Spleen (tissue), 11 donors: ENCODE results near the gene PPP2R3C. TPM values are rescaled to one million over a fixed set of nuclear protein-coding genes. Genes with fewer than 3 reads are reported as not detected.

Experiments used
- DNase-seq: peaks from one replicate; pipeline ENCODE4 v3.0.0-alpha.2; 2020
- H3K27ac ChIP-seq, 8 donors: fragments of 200-600 bp; sonication (generic) in 7 of 8; 1 replicate in 4 of 8; 2 replicates in 4 of 8; pipeline versions ENCODE4 v1.5.0 to v1.8.0; 2016 to 2021; ENCODE audit warnings: inconsistent platforms in 4 of 8, mild to moderate bottlenecking in 4 of 8, moderate library complexity in 1 of 8
- H3K27me3 ChIP-seq, 7 donors: fragments of 200-600 bp; sonication (generic) in 6 of 7; replicated peaks in 1 of 7; 1 replicate in 4 of 7; 2 replicates in 3 of 7; pipeline versions ENCODE4 v1.5.0 to v1.8.0; 2016 to 2021; ENCODE audit warnings: inconsistent platforms in 3 of 7, mild to moderate bottlenecking in 1 of 7
- H3K36me3 ChIP-seq, 6 donors: fragments of 200-600 bp; sonication (generic) in 5 of 6; 1 replicate in 4 of 6; 2 replicates in 2 of 6; pipeline versions ENCODE4 v1.5.0 to v1.8.0; 2016 to 2021; ENCODE audit warnings: inconsistent platforms in 2 of 6
- H3K4me1 ChIP-seq, 6 donors: fragments of 200-600 bp; sonication (generic) in 5 of 6; 1 replicate in 3 of 6; 2 replicates in 3 of 6; pipeline versions ENCODE4 v1.5.0 to v1.8.0; 2016 to 2021; ENCODE audit warnings: inconsistent platforms in 3 of 6
- H3K4me3 ChIP-seq, 8 donors: fragments of 200-600 bp; sonication (generic) in 7 of 8; 1 replicate in 4 of 8; 2 replicates in 4 of 8; pipeline versions ENCODE4 v1.5.0 to v1.8.0; 2016 to 2021; ENCODE audit warnings: inconsistent platforms in 4 of 8, mild to moderate bottlenecking in 4 of 8, moderate library complexity in 2 of 8
- H3K9me3 ChIP-seq, 8 donors: fragments of 200-600 bp; sonication (generic) in 7 of 8; 1 replicate in 4 of 8; 2 replicates in 4 of 8; pipeline versions ENCODE4 v1.5.0 to v1.8.0; 2016 to 2021; ENCODE audit warnings: inconsistent platforms in 4 of 8
- POLR2A ChIP-seq, 3 donors: fragments of 450-650 bp; IDR thresholded peaks; one replicate each; pipeline ENCODE4 v1.5.1; 2017; ENCODE audit warnings: antibody characterized with exemption in 3 of 3, mild to moderate bottlenecking in 1 of 3
- POLR2AphosphoS5 ChIP-seq, 3 donors: sonication (generic); formaldehyde crosslinking; IDR thresholded peaks; one replicate each; pipeline ENCODE4 v1.5.1; 2017; ENCODE audit warnings: antibody characterized with exemption in 3 of 3
- WGBS, 5 donors: extraction: QIAGEN DNeasy Blood & Tissue Kit in 3 of 5; methylation state at CpG; one replicate each; pipeline versions ENCODE4 v1.1.5 to v1.1.7; 2013 to 2018; 5-methylcytosine and 5-hydroxymethylcytosine counted together
- intact Hi-C: fragments of 100-400 bp; cut with DNase I; formaldehyde crosslinking; loops from one replicate; pipeline ENCODE4 v1.15.0; 2023; ENCODE audit warnings: low total_unique reads
- polyA plus RNA-seq, 3 donors: library from polyadenylated mRNA; stranded (reverse); fragments of 200-250 nt; gene quantifications; one replicate each; pipeline ENCODE4 v1.2.1, GENCODE V29; 2013
- total RNA-seq, 7 donors: library from RNA; depleted of rRNA in 3 of 7; stranded (reverse); fragments of >200 nt in 3 of 7; fragmentation: NEBNext Ultra II Directional in 4 of 7; extraction: Animal tissue kit (Norgen Biotek cat#: 25700) in 4 of 7; gene quantifications; one replicate each; pipeline versions ENCODE4 v1.1.0 to v1.2.1, GENCODE V29; 2016 to 2021
- TF ChIP-seq, protein P1 (sequence below), 11 experiments: fragments of 200-600 bp in 7 of 11; fragments of 450-650 bp in 4 of 11; sonication (generic) in 4 of 11; IDR thresholded peaks in 8 of 11; conservative IDR thresholded peaks in 3 of 11; 1 replicate in 7 of 11; 2 replicates in 4 of 11; pipeline versions ENCODE4 v1.4.0 to v1.8.0; 2016 to 2021; ENCODE audit warnings: antibody characterized with exemption in 11 of 11, inconsistent platforms in 4 of 11, mild to moderate bottlenecking in 1 of 11
- donor health status: healthy with polysubstance abuse.
- donor health status: DM: no; HTN: no; CAD: no; lungs with moderate emphysema.
- donor health status: DM: no; HTN: no; CAD: no.
- donor health status: Bipolar disorder and iron deficiency.
- donor health status: healthy.
- donor health status: DM: no; HTN: no; CAD: no.
- donor health status: DM: yes; HTN: yes; CAD: no.

Gene PPP2R3C
- total and polyA plus RNA-seq, 10 donors, result 30.4 to 46.2 (median 36.9) TPM

DNA sequence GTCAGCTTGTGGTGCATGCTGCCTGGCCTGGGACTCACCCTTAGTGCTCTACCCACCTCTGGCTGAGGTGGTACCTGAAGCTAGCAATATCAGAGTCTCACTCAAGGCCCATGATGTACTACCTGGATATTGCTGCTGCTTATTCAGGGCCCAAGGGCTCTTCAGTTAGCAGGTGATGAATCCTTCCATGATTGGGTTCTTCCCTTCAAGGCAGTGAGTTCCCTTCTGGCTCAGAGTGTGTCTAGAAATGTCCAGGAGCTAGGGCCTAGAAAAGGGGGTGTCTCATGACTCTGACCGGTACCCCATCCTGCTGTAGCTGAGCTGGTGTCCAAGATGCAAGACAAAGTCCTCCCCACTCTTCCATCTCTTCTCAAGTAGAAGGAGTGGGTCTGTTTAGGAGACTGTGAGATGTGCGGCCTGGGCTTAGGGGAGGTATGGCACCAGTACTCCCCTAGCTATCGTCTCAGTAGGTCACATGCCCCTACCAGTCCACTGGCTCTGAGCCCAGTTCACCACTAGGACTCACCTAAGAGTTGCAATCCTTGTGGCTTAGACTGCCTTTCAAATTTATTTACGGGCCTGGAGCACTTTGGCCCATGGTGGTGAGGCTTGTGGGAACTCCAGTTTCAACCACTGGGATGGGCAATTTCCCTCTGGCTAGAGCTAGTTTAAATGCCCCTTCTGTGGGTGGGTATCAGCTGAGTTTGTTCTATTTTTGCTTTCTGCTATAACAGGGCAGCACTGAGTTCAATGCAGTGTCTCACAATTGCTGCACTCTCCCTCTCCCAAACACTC, 12.7 kb upstream of the PPP2R3C start:
- Histone ChIP-seq H3K27me3 (no peaks in the 10 kb centered on the region), H3K36me3 (peaks cover 2 to 88% (median 19%) of the 10 kb centered on the region in 6 donors), H3K9me3 (peaks cover 0 to 8% (median 3%) of the 10 kb centered on the region in 8 donors), H3K27ac (no peak overlapping the region), H3K4me3 (no peak overlapping the region), H3K4me1 (peaks cover 0 to 32% (median 0%) of the 10 kb centered on the region in 6 donors)
- intact Hi-C loops, result no loop called here
- WGBS, 5 donors, result 77 to 95% (median 92%) methylated on average over 4 of the region's 4 CpGs
- TF ChIP-seq, protein P1, sequence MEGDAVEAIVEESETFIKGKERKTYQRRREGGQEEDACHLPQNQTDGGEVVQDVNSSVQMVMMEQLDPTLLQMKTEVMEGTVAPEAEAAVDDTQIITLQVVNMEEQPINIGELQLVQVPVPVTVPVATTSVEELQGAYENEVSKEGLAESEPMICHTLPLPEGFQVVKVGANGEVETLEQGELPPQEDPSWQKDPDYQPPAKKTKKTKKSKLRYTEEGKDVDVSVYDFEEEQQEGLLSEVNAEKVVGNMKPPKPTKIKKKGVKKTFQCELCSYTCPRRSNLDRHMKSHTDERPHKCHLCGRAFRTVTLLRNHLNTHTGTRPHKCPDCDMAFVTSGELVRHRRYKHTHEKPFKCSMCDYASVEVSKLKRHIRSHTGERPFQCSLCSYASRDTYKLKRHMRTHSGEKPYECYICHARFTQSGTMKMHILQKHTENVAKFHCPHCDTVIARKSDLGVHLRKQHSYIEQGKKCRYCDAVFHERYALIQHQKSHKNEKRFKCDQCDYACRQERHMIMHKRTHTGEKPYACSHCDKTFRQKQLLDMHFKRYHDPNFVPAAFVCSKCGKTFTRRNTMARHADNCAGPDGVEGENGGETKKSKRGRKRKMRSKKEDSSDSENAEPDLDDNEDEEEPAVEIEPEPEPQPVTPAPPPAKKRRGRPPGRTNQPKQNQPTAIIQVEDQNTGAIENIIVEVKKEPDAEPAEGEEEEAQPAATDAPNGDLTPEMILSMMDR (IDR thresholded peaks at IDR 0.05 in 8 of 11, conservative IDR thresholded peaks at IDR 0.05 in 3 of 11), result no peak
- TF ChIP-seq POLR2AphosphoS5 (IDR thresholded peaks at IDR 0.05), result no peak
- no peak for DNase-seq

DNA sequence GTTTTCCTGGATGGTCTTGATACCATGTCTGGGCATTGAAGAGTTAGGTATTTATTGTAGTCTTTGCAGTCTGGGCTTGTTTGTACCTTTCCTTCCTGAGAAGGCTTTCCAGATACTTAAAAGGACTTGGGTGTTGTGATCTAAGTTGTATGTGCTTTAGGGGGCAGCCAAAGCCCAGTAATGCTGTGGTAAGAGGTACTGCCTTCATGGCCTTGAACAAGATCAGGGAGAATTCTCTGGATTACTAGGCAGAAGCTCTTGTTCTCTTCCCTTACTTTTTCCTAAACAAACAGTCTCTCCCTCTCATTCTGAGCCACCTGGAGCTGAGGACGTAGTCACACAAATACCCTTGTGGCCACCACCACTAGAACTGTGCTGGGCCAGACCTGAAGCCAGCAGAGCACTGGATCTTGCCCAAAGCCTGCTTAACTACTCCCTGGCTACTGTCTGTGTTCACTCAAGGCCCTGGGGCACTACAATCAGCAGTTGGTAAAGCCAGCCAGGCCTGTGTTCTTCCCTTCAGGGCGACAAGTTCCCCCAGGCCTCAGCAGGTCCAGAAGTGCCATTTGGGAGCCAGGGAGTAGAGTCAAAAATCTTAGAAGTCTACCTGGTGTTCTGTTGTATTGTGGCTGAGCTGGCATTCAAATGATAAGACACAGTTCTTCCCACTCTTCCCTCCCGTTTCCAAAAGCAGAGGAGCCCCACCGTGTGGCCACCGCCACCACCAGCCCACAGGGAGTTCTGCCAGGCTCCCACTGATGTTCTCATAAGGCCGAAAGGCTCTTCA, 11.9 kb upstream of the PPP2R3C start:
- DNase-seq, result no peak
- Histone ChIP-seq H3K4me1 (peaks cover 0 to 32% (median 0%) of the 10 kb centered on the region in 6 donors), H3K36me3 (peaks cover 2 to 89% (median 19%) of the 10 kb centered on the region in 6 donors), H3K27ac (no peak overlapping the region), H3K9me3 (peaks cover 0 to 8% (median 3%) of the 10 kb centered on the region in 8 donors), H3K27me3 (no peaks in the 10 kb centered on the region), H3K4me3 (no peak overlapping the region)
- TF ChIP-seq, protein P1 (IDR thresholded peaks at IDR 0.05 in 8 of 11, conservative IDR thresholded peaks at IDR 0.05 in 3 of 11), result no peak
- no peak for TF ChIP-seq POLR2A (IDR thresholded peaks at IDR 0.05)
- no peak for TF ChIP-seq POLR2AphosphoS5 (IDR thresholded peaks at IDR 0.05)
- intact Hi-C loops, result no loop called here
- WGBS, 5 donors, result 81 to 84% (median 82%) methylated on average over 6 of the region's 6 CpGs

DNA sequence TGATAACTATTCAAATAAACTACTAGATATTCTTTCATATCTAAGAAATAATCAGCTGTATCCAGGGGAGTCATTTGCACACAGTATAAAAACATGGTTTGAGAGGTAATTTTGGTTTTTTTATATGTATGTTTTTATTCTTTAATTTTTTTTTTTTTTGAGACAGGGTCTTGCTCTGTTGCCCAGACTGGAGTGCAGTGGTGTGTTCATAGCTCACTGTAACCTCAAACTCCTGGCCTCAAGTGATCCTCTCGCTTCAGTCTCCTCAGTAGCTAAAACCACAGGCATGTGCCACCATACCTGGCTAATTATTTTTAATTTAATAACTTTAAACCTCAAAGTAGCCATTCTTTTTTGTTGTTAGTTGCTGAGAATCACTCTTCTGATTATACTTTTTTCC, 2.3 kb upstream of the PPP2R3C start:
- H3K9me3 ChIP-seq, result no peaks in the 10 kb centered on the region
- 58 to 86% (median 73%) methylated on average over 1 of the region's 1 CpG for WGBS, 5 donors
- H3K4me3 ChIP-seq, result peak overlapping the region in 1 of 8 donors; percentile 70
- H3K36me3 ChIP-seq, result peaks cover 0 to 31% (median 7%) of the 10 kb centered on the region in 6 donors
- no peaks in the 10 kb centered on the region for H3K27me3 ChIP-seq
- H3K4me1 ChIP-seq, result peaks cover 20 to 83% (median 55%) of the 10 kb centered on the region in 6 donors
- intact Hi-C loops, result no loop called here
- DNase-seq, result no peak
- TF ChIP-seq, protein P1 (IDR thresholded peaks at IDR 0.05 in 8 of 11, conservative IDR thresholded peaks at IDR 0.05 in 3 of 11), result no peak
- TF ChIP-seq POLR2AphosphoS5 (IDR thresholded peaks at IDR 0.05) (no peak), POLR2A (IDR thresholded peaks at IDR 0.05) (no peak)
- no peak overlapping the region for H3K27ac ChIP-seq

DNA sequence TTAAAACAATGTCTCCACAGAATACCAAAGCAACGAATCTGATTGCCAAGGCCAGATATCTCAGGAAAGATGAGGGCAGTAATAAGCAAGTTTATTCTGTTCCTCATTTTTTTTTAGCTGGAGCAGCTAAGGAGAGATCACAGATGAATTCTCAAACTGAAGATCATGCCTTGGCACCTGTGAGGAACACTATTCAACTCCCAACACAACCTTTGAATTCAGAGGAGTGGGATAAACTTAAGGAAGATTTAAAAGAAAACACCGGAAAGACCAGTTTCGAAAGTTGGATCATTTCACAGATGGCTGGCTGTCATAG, 1.6 kb upstream of the PPP2R3C start:
- Histone ChIP-seq H3K4me1 (peaks cover 20 to 88% (median 62%) of the 10 kb centered on the region in 6 donors), H3K36me3 (peaks cover 0 to 33% (median 7%) of the 10 kb centered on the region in 6 donors), H3K27me3 (no peaks in the 10 kb centered on the region), H3K27ac (peak overlapping the region in 7 of 8 donors; percentile 92 to 99 (median 96)), H3K9me3 (no peaks in the 10 kb centered on the region), H3K4me3 (peak overlapping the region in 7 of 8 donors; percentile 63 to 76 (median 70))
- 31 to 50% (median 48%) methylated on average over 3 of the region's 3 CpGs for WGBS, 5 donors
- intact Hi-C loops, result no loop called here
- no peak for DNase-seq
- TF ChIP-seq POLR2AphosphoS5 (IDR thresholded peaks at IDR 0.05), result no peak
- TF ChIP-seq POLR2A (IDR thresholded peaks at IDR 0.05), result no peak
- TF ChIP-seq, protein P1 (IDR thresholded peaks at IDR 0.05 in 8 of 11, conservative IDR thresholded peaks at IDR 0.05 in 3 of 11), result no peak
